Activated CD4-positive, CD25-positive, alpha-beta regulatory T cell treated with anti-CD3 and anti-CD28 coated beads, Interleukin-2, amount 50 U/mL, for 72 hours (primary cell): ENCODE data around the gene OSBPL9.
"Not testable (repeated sequence)": the region's sequence is repeated elsewhere in the genome, so short reads cannot be mapped to it uniquely, and the experiment has no call there.

Source experiments
- DNase-seq: peaks from one replicate; pipeline ENCODE4 v3.0.0; 2021

Gene OSBPL9

GRCh38 chr1:51616903-51617708, at the start of gene OSBPL9:
Gene OSBPL9, plus strand, starts transcription at chr1:51617092. Its CDS starts 19 bp downstream, at chr1:51617111.
- peak; percentile 80 for DNase-seq

GRCh38 chr1:51567653-51568052, 49.2 kb upstream of the OSBPL9 start:
- DNase-seq = no peak

DNA sequence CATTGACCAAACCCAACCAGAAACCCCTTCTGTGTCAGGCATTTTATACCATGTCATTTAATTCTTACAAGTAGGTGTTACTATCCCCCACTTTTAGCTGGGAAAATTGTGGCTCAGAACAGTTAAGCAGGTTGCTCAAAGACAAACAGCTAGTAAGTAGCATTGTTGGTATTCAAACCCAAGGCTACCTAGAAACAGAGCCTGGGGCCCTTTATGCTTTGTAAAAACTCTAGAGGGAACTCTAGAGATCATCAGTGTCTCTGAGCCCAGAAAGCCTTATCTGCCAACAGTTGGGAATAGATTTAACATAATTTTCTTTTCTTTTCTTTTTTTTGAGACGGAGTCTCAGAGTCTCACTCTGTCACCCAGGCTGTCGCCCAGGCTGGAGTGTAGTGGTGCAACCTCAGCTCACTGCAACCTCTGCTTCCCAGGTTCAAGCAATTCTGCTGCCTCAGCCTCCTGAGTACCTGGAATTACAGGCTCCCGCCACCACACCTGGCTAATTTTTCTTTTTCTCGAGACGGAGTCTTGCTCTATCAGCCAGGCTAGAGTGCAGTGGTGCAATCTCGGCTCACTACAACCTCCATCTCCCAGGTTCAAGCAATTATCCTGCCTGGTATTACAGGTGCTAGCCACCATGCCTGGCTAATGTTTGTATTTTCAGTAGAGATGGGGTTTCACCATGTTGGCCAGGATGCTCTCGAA, 48.5 kb upstream of the OSBPL9 start:
- no peak for DNase-seq

GRCh38 chr1:51569284-51570062, 47.4 kb upstream of the OSBPL9 start:
- DNase-seq = no peak

- DNase-seq = no peak
Observed at GRCh38 chr1:51570063-51570710, 46.7 kb upstream of the OSBPL9 start.

GRCh38 chr1:51572365-51572764, 44.5 kb upstream of the OSBPL9 start:
- DNase-seq = no peak

GRCh38 chr1:51574796-51575195, 42.1 kb upstream of the OSBPL9 start:
- DNase-seq = no peak

GRCh38 chr1:51575406-51576084, 41.3 kb upstream of the OSBPL9 start:
- DNase-seq = no peak

DNA sequence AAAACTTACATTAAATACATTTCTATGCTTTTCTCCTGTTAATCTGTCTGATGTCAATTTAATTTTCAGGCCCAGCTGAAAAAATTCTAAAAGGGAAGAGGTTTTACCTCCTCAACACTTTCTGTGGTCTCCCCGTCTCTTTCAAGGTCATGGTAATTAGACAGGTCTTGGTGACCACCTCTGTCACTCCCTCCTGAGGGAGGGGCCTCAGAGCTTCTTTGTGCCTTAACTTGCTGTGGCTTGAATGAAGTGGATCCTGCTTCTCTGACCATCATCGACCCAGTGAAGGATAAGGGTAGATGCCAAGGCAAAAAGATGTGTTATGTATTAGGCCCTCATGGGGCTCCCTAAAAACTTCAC, 40.8 kb upstream of the OSBPL9 start:
- DNase-seq = no peak

- DNase-seq = no peak
Observed at GRCh38 chr1:51576923-51577322, 40.0 kb upstream of the OSBPL9 start.

- DNase-seq = no peak
Observed at GRCh38 chr1:51578383-51579109, 38.3 kb upstream of the OSBPL9 start.

GRCh38 chr1:51581238-51581637, 35.7 kb upstream of the OSBPL9 start:
- DNase-seq = no peak

DNA sequence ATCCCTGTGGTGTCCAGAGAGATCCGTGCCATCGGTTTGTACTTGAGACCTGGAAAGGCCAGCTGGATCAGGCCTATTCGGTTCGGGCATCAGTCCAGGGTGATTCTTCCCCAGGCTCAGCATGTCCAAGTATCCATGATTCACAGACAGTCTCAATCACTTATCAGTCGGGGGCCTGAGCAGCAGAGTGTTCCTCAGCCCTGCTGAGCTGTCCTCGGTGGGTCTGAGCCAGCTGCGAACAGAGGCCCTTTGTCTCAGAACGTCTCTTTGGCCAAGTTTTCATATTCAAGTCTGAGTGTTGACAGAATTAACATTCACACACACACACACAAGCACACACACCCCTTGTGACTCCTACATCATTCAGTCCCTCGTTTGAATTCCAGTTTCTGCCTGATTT, 33.4 kb upstream of the OSBPL9 start:
- no peak for DNase-seq

DNA sequence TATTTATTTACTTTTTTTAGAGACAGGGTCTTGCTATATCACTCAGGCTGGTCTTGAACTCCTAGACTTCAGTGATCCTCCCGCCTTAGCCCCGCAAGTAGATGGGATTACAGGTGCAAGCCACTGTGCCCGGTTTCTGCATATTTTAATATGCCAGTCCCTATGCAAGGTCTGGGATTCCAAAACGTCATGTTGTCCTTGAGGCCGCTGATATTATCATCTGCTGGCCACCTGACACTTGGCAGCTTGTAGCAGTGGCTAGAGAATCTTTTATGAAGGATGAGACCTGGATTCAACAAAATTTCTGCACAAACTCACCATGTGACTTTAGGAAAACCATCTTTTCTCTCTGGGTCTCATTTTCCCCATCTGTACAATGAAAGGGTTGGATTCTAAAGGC, 32.9 kb upstream of the OSBPL9 start:
- DNase-seq = no peak

GRCh38 chr1:51592711-51593110, 24.2 kb upstream of the OSBPL9 start:
- no peak for DNase-seq

- DNase-seq = no peak
Observed at GRCh38 chr1:51594716-51595115, 22.2 kb upstream of the OSBPL9 start.

DNA sequence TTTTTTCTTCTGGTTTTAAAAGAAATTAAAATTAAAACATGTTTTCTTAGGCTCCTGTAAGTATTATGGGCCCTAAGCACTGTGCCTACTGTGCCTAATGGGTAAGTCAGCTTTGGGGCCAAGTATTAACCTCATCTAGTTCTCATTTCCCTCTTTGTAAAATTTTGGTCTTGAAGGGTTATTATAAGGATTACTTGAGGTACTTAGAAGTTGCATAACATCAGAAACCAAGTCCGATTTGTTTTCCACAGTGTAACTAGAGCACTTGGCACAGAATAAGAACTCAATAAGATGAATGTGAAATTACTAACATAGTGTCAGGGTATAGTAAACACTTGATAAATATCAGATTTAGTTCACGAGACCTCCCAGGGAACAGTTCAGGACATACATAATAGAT, 16.4 kb upstream of the OSBPL9 start:
- DNase-seq = no peak

- DNase-seq = no peak
Observed at GRCh38 chr1:51600965-51601364, 15.9 kb upstream of the OSBPL9 start.

DNA sequence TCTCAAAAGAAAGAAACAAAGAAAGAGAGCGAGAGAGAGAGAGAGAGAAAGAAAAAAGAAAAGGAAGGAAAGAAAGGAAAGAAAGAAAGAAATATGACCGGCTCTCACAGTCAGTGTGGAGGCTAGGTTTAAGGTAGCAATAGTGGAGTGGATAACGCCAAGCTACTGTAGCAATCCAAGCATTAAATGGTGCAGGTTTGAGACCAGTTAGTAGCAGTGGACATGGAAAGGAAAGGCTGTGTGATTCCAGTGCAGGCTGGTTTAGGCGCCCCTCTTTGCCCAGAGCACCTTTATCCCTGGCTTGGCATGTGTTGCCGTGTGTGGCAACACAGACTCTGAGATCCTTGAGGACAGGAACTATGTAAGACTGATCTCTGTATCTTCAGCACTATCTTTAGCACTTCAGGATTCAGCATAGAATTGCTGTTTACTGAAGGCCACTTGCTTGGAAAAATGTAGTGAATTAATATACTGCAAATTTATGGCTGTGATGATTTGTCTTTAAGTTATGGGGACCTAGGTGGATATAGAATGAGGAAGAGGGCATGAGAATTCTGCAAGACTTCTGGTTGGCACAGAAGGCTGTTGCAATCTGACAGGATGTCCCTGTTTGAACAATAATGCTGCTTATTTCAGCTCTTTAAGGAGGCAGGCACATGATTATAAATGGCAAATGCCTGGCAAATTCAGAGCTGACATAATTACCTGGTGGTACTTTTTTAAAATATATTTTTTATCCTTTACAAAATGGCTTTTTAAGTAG, 10.8 kb upstream of the OSBPL9 start:
- no peak for DNase-seq

- DNase-seq = no peak
Observed at GRCh38 chr1:51607681-51608095, 9.2 kb upstream of the OSBPL9 start.

- not testable (repeated sequence) for DNase-seq
Observed at GRCh38 chr1:51610104-51610503, 6.8 kb upstream of the OSBPL9 start.
